Epithelial cell of prostate (primary cell): Measurements from ENCODE around the gene CYP2F1.
A peak's percentile ranks its signal among the peaks of the same experiment; 100 is the strongest.

ENCODE experiments used
- DNase-seq: peaks from one replicate; pipeline ENCODE4 v3.0.0-alpha.2; 2011; ENCODE audit warnings: low read depth, low spot score
- H3K27ac ChIP-seq: fragments of 450-650 bp; 2 replicates; pipeline ENCODE4 v1.5.1; 2017; ENCODE audit warnings: mild to moderate bottlenecking

CYP2F1 gene

DNA sequence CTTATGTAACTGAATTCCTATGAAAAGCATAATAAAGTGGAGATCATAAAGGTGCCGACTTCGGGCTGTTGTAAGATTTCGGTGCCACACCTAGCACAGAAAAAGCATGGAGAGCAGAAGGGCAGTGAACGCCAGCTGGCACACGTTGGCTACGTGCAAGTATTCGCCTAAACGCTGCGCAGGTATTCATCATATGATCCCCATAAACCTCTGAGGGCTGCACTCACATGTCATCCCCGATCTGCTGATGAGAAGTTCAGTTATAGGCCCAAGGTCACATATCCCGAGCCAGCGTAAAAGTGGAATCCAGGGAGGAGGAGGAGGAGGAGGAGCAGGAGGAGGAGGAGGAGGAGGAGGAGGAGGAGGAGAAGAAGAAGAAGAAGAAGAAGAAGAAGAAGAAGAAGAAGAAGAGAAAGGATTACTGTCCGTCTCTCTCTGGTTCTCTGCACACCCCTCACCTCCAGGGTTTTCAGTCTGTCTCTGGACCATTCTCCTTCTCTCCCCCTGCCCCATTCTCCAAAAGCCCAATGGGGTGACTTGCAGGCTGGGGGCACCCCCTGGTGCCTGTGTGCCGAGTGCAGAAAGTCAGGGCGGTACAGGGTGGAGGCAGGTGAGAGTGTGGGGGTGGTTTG lies 60.2 kb downstream of the CYP2F1 start:
- no peak overlapping the region for H3K27ac ChIP-seq
- DNase-seq: peak; percentile 31

DNA sequence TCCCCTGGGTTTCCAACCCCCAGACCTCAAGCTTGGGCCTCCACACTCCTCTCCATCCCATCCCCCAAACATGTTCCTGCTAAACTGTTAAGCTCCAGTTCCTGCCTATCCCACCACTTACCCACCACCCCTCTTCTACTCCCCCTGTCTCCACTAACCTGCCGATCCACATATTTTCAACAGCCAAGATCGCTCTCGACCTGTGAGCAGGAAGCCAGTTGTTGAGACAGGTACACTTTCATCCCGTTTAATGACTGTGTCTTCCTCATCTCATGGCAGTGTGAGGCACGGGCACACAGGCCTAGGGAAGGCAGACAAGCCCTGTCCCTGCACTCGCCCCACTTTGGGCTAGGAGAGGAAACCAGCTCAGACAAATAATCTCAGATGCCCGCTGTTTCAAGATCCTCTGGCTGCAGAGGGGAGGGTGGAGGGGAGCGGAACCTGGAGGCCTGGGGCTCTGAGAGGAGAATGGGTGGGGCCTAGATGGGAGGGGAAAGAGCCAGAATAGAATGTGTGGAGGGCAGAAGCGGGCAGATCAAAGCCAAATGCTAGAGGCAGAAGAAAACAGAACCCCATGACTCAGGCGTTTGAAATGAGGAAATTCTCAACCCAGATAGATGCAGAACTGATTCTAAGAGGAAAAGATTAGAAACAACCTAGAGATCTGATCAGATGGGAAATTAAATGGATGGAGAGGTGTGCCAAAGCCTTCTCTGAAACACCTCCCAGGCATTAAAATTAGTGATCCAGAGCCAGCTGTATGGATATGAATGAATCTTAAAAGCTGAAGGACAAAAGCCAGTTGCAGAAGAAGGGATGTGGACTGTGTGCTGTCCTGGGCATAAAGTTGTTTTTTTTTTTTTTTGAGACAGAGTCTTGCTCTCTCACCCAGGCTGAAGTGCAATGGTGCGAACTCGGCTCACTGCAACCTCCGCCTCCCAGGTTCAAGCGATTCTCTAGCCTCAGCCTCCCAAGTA lies 61.9 kb downstream of the CYP2F1 start:
- peak overlapping the region; percentile 49 for H3K27ac ChIP-seq
- DNase-seq: peak; percentile 53
